Measurements from ENCODE around the gene EXOC6.
"Not testable (repeated sequence)": the region's sequence is repeated elsewhere in the genome, so short reads cannot be mapped to it uniquely, and the experiment has no call there.

EXOC6 gene

GRCh38 chr10:92946491-92946890 lies 98.2 kb downstream of the EXOC6 start:
- no peak for DNase-seq (ENCODE audit: low read depth)

- not testable (repeated sequence) for DNase-seq (ENCODE audit: low read depth)
Measured at GRCh38 chr10:92952573-92952972, 104.3 kb downstream of the EXOC6 start.

DNA sequence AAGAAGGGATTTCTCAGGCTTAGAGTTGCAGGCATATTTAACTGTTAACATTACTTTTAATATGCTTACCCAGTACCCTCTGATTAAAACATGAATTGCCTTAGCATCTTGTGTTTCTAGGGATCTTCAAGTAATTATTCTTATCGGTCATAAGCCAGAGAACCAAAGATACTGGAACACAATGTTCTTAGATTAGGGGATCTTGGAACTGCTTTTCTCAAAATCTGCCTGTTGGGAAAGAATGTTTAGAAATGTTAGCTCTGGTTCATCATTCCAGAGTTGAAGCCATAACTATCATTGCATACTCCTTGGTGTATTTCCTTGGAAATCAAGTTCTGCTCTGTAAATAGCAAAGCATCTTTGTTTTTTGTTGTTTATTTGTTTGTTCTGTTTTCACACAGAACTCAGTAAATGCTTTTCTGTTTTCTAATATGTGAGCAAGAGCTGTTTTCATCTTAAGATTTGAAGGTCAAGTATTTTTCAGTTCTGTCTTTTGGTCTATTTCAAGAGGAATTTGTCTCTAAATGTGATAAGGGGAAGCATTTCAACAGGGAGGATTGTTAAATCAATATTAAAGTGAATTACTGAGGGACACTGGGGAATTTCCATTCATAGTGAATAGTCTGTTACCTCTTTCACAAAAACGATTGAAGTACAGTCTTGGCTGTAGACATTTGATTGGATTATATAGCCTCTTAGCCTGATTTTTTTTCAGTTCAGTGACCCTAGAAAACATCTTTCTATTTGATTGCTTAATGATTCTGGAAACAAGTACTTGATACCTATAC lies 109.1 kb downstream of the EXOC6 start:
- DNase-seq (ENCODE audit: low read depth) = no peak

GRCh38 chr10:92961638-92962037 lies 113.3 kb downstream of the EXOC6 start:
- no peak for DNase-seq (ENCODE audit: low read depth)

DNA sequence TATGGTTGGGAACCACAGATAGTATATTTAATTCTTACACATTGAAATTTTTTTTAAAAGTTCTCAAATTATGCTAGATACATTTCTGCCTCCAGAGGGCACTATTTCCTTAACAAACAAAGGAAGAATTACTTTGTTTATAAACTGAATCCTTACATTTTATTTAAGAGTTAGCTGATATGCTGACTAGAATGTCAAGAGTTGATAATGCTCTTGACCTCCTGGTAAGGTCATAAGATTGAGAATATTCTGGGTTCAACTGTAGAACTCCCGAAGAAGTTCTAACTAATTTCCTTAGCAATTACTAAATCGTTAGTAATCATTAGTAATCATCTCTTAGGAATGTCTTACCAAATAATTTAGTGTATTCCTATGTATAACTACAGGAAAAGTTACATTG lies 117.0 kb downstream of the EXOC6 start:
- DNase-seq (ENCODE audit: low read depth) = no peak

DNA sequence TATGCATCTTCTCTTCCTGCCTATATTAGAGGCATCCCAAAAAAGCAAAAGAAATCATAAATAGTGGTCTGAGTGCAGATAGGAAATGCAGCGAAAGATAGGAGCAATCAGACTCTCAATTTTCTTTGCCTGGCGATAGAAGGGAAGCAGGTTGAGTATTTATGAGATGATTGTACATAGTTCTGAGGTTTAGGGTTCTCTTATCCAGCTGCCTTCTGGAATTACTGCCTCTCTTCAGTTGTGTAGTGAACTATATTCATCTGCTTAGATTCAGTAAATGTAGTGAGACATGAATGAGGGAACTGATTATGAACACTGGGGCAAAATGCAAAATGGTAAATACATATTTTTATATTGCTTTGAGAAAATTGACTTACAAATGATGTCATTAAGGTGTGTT lies 119.3 kb downstream of the EXOC6 start:
- DNase-seq (ENCODE audit: low read depth) = no peak

DNA sequence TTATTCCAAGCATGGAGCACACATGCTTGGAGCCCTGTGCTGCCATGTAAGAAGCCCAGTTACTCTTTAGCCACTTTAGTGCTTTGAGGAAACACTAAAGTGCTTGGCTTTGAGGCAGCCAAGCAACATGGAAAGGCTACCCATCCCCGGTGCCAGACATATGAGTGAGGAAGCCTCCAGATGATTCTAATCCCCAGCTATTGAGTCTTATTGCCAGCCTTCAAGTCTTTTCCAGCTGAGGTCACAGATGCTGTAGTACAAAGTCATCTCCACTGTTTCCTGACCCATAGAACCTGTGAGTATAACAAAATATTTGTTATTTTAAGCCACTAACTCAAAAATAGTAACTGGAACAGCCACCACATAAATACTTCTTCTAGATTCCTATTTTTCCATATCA lies 120.8 kb downstream of the EXOC6 start:
- DNase-seq (ENCODE audit: low read depth) = no peak

DNA sequence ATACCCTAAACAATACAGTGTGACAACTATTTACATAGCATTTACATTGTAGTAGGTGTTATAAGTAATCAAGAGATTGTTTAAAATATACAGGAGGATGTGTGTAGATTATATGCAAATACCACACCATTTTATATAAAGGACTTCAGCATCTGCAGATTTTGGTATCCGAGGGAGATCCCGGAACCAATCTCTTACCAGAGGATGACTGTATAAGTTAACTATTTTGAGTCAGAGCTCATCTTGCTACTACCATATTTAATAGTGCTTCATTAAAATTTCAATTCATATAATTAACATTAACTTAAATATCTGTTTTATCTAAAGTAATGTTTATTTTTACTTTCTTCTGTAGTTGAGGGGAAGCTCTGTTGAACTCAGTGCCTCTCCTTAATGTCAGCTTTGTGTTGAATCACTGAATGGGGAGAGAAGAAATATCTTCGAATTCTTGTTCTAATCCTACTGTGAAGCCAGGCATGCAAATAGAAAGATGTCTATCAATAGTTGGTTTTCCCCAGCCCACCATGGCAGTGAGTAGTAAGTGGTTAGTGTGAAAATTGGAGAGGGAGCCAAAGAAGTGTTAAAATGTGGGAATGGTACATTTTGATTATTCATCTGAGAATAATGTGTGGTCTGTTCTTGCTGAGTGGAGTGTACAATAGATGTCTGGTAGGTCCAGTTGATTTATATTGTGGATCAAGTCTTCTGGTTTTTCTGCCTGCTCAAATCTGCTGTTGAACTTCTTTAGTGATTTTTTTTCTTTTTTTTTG lies 122.2 kb downstream of the EXOC6 start:
- no peak for DNase-seq (ENCODE audit: low read depth)

GRCh38 chr10:92972066-92972870 lies 123.9 kb downstream of the EXOC6 start:
- DNase-seq (ENCODE audit: low read depth) = no peak

GRCh38 chr10:92972886-92973285 lies 124.6 kb downstream of the EXOC6 start:
- DNase-seq (ENCODE audit: low read depth) = no peak

GRCh38 chr10:92976278-92976677 lies 128.0 kb downstream of the EXOC6 start:
- DNase-seq (ENCODE audit: low read depth) = not testable (repeated sequence)

DNA sequence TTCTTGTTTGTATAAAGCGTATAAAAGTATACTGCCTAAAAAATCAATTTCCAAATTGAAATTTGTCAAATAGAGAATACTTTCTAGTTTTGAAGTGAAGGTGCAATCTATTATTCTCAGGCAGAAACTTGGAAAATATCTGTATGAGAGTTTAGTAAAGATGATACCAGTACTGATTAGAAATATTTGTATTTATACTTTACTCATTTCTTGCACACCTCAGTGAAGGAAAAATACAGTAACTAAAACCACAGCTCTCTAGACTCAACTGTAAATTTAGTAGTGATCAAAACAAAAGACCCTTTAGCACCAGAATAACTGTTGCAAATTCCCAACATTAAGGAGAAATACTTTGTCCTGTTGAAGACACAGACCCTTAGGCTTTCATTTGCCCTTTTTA lies 140.9 kb downstream of the EXOC6 start:
- no peak for DNase-seq (ENCODE audit: low read depth)

DNA sequence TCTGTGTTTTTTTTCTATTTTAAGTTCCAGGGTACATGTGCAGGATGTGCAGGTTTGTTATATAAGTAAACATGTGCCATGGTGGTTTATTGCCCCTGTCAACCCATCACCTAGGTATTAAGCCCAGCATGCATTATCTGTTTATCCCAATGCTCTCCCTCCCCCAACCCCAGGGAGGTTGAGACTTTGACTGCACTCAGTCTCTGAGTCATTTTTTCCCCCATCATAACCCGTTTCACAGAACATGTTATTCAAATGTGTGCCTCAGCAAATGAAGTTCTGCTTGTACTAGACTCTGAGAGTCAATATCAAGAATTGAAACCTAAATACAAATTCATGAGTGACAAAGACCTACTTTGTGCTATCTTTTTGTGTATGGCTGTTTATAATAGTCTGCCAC lies 142.3 kb downstream of the EXOC6 start:
- no peak for DNase-seq (ENCODE audit: low read depth)

DNA sequence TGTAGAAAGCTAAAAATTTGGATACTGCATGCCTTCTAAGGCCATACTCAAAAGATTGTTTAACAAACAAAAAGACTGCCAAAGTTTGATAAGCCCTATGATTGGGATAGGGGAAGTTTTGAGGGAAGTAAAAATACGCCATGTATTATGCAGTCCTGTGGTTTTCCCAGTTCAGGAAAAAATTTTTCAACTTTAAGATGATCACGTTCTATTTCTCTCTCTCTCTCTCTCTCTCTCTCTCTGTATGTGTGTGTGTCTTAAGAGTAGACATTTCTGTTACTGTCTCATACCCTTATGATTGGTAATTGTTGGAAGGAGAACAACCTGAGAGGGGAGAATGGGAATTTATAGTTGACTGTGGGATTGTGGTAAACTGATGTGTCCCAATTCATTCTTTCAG lies 143.2 kb downstream of the EXOC6 start:
- DNase-seq (ENCODE audit: low read depth) = no peak

- no peak for DNase-seq (ENCODE audit: low read depth)
Measured at GRCh38 chr10:92993699-92994272, 145.5 kb downstream of the EXOC6 start.

GRCh38 chr10:92995509-92995908 lies 147.2 kb downstream of the EXOC6 start:
- no peak for DNase-seq (ENCODE audit: low read depth)

- no peak for DNase-seq (ENCODE audit: low read depth)
Measured at GRCh38 chr10:92997620-92998019, 149.3 kb downstream of the EXOC6 start.

DNA sequence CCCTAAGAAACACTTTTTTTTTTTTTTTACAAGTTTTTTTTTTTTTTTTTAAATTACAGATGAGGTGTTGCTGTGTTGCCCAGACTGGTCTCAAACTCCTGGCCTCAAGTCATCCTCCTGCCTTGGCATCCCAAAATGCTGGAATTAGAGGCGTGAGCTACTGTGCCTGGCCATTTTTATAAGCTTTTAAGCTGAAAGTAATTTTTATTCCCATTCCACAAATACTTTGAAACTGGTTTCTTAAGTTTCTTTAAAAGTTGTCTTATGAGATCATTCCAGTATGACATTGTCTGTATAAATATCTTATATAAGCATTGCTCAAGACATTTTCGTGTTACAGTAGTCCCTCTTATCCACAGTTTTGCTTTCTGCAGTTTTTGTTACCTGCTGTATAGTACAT lies 150.9 kb downstream of the EXOC6 start:
- DNase-seq (ENCODE audit: low read depth) = no peak

GRCh38 chr10:93006435-93007039 lies 158.2 kb downstream of the EXOC6 start:
- no peak for DNase-seq (ENCODE audit: low read depth)

DNA sequence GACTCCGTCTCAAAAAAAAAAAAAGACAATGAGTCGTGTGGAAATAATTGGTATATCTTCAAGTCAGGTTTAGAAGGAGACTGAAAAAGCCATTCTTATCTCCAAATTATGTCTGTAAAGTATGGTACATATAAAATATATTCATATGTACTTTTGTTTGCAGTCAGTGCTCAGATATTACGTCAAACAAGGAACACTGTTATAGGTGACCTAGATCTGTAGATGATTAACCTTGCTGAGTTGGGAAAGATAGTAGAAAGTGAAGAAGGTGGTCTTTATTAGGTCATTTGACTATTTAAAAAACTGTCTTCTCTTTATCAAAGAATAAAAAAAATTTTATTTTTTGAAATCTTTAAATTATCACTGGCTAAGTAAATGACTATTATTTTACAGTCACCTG lies 167.4 kb downstream of the EXOC6 start:
- DNase-seq (ENCODE audit: low read depth) = no peak

DNA sequence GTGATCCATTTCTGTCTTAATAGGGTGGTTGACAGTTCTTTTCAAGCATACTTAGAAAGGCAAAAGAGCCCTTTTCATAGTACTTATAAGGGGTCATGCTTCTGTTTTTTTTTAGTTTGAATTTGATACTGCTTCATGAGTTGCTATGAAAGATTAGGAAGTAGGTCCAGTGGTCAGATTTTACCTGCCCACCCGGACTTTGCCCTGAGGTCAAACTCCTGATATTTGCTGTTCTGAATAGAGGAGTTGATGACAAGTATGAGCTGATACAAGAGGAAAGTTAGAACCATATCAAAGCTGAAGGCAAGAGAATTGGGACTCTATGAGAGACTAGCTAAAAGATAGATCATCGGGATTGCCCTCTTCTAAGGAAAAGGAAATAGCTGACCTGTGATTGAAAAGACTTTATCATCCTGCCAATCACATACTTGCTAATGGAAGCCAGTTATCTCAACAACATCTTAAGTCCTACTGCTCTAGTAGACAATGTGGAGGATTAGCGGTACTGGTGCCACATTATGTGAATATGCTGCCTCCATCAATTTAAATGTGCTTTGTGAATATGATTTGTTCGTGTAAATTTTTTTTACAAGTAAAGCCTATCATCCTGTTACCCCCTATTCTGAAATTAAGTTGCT lies 174.8 kb downstream of the EXOC6 start:
- no peak for DNase-seq (ENCODE audit: low read depth)
